CD4-positive, alpha-beta T cell treated with Interleukin-6 at 100 ng/mL for 8 hours (primary cell): Measurements from ENCODE around the gene IQCE.
A peak's percentile ranks its signal among the peaks of the same experiment; 100 is the strongest.

Experiments used
- DNase-seq: peaks from one replicate; pipeline ENCODE4 v3.0.0-alpha.2; 2020; ENCODE audit warnings: mixed read lengths, low spot score

IQCE gene, protein sequence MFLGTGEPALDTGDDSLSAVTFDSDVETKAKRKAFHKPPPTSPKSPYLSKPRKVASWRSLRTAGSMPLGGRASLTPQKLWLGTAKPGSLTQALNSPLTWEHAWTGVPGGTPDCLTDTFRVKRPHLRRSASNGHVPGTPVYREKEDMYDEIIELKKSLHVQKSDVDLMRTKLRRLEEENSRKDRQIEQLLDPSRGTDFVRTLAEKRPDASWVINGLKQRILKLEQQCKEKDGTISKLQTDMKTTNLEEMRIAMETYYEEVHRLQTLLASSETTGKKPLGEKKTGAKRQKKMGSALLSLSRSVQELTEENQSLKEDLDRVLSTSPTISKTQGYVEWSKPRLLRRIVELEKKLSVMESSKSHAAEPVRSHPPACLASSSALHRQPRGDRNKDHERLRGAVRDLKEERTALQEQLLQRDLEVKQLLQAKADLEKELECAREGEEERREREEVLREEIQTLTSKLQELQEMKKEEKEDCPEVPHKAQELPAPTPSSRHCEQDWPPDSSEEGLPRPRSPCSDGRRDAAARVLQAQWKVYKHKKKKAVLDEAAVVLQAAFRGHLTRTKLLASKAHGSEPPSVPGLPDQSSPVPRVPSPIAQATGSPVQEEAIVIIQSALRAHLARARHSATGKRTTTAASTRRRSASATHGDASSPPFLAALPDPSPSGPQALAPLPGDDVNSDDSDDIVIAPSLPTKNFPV

DNA sequence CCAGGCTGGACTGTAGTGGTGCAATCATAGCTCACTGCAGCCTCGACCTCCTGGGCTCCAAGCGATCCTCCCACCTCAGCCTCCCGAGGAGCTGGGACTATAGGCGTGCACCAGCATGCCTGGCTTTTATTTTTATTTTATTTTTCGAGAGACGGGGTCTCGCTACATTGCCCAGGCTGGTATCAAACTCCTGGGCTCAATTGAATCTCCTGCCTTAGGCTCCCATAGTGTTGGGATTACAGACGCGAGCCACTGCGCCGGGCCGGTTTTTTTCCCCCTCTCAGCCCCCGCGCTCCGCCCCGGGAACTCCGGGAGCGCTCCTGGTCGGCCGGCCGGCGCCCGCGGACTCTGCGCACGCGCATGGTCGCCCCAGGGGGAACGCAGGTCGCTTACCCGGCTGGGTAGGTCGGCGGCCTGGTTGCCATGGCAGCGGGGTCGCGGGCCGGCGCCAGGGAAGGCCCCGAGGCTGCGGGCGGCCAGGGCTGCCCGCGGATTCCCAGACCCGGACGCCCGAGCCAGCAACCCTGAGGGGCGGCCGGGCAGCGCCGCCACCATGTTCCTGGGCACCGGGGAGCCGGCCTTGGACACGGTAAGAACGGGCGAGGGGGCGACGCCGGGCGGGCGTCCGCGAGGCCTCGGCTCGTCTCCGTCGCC is at the start of gene IQCE:
IQCE (plus strand) TSS at position 351 of the 654 bp plus-strand sequence; CDS start at position 554, 203 bp downstream.
- DNase-seq: peak; percentile 89

DNA sequence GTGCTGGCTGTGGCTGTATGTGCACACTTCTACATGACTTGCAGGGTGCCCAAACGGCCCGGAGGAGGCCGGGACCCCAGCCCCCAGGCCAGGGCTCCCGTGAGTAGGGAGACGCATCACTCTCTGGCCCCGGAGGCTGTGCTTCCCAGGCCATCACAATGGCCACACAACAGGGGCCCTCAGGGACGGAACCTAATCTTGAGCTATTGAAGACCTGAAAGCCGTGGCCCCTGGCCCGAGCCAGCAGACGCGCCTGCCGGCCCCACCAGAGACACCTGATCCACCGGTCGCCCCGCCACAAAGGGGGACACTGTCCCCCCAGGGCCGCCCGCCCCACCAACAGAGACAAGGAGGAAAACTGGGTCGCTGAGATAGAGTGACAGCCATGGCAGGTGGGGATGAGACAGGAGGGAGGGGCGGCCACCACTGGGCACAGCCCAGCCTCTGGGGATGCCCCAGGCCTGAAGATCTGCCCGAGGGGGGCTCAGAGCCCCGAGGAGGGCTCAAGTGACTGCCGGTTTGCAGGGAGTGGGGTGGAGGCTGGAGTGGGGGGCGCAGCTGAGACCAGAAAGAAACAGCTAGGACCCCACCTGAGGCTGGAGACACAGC is 49.4 kb upstream of the IQCE start:
- no peak for DNase-seq

GRCh38 chr7:2510130-2510776 is 48.5 kb upstream of the IQCE start:
- no peak for DNase-seq

- DNase-seq: peak; percentile 74
Observed at GRCh38 chr7:2510909-2511768, 47.6 kb upstream of the IQCE start.

- no peak for DNase-seq
Observed at GRCh38 chr7:2511769-2512168, 47.0 kb upstream of the IQCE start.

DNA sequence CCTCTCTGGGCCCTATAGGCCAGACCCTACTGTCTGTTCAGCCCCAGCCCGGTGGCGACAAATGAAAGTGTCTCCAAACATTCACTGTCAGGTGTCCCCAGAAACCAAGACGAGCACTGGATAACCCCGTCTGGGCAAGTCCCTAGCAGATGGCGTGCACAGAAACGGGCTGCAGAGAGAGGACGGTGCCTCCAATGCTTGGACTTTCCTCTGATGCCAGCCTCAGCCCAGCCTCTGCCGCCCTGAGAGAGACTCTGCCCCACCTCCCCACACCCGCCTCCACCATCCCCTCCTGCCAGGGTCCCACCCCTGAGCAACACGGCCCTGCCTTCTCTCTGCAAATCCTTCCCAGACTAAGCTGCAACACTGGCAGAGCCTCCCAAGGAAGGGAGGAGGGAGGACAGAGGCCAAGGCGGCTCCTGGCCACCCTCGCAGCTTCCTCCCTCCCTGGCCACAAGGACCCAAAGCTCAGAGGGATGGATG is 46.6 kb upstream of the IQCE start:
- no peak for DNase-seq

DNA sequence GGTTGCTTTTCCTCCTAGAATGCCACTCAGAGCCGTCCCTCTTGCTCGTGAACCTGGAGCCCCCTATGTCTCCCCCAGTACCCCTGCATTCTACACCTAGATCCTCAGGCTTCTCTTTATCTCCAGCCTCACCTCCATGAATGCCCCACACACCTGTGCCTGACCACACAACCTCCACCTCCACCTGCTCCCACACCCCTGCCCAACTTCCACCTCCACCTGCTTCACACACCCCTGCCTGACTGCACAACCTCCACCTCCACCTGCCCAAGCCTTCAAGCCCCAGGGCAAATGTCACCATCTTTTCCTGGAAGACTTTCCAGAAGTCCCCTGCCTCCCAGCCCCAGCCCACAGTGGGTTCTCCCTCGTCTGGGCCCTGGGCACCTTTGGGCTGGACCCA is 46.1 kb upstream of the IQCE start:
- DNase-seq: no peak

GRCh38 chr7:2513702-2514101 is 45.1 kb upstream of the IQCE start:
- no peak for DNase-seq

- no peak for DNase-seq
Observed at GRCh38 chr7:2514473-2515423, 44.0 kb upstream of the IQCE start.

- no peak for DNase-seq
Observed at GRCh38 chr7:2515424-2516193, 43.2 kb upstream of the IQCE start.

GRCh38 chr7:2516194-2516555 is 42.6 kb upstream of the IQCE start:
- DNase-seq: no peak

DNA sequence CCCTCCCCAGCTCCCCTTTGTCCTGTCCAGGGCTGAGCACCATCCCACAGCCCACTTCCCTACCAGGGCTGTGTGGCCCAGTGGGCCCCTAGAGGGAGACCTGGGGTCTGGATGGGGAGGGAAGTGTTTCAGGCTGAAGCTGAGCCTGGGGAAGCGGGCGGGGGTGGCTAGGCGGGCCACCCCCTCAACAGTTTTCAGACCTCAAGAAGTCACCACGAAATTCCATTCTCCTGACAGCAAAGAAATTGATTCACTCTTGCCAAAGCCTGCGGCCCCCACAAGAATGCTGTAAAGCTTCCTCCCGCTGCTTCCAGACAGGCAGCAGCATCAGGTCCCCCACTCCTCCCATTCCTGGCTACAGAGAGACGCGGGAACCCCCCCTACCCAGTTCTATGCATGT is 41.8 kb upstream of the IQCE start:
- DNase-seq: no peak

DNA sequence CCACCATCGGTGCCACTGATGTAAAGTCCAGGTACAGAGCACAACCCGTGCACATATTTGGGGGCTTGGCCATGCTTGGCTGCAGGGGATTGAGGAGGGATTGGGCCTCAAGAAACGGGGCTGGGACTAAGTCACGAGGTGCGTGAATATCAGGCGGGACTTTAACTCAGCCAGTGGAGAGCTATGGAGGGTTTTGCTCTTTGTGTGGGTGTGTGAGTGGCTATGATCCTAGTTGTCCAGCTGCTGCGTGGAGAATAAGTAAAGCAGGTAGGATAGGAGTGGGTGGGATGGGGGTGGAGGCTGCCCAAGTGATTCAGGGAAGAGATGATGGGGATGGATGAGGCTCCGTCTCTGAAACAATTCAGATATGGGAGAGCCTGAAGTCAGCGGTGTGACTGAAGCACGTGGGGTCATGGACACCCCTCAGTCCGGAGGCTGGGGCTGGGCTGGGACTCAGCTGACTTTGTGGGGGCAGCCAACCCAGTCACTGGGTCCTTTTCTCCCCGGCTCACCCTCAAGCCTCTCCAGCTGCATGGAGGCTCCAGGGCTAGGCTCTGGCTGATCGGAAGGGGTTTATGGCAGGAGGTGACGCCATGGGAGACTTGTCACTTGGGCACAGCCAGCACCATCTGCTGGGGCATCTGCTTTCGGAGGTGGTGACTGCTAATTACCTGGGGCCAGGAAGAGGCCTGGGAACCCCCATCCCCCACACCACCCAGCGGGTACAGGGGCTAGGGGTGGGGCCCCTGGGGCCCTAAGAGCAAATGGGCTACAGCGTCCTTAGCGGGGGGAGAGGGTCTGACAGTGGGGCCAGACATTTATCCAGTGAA is 40.9 kb upstream of the IQCE start:
- DNase-seq: no peak

DNA sequence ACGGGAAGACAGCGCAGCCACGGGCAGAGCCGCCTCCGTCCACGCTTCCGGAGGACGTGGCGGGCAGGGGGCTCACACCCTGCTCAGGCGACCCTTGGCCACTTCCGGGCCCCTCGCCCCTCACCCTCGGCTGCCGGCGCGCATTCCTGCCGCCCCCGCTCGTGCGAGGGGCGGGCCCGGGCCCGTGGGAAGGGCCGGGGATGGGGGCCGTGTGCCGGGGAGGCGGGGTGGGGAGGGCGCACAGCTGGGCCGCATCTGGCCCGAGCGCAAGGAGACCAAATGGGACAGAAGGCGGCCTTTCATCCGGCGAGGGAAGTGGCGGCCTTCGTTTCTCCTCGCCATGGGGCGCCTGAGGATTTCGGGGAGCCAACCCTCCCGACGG is 40.1 kb upstream of the IQCE start:
- no peak for DNase-seq

GRCh38 chr7:2519119-2519930 is 39.5 kb upstream of the IQCE start, which contains the start of gene LFNG:
Gene LFNG (plus strand): TSS chr7:2519774. CDS start chr7:2519862, 88 bp downstream.
- DNase-seq: peak; percentile 88

- DNase-seq: no peak
Observed at GRCh38 chr7:2520131-2520760, 38.5 kb upstream of the IQCE start.
